ENCODE data around the gene SMR3A.

DNA sequence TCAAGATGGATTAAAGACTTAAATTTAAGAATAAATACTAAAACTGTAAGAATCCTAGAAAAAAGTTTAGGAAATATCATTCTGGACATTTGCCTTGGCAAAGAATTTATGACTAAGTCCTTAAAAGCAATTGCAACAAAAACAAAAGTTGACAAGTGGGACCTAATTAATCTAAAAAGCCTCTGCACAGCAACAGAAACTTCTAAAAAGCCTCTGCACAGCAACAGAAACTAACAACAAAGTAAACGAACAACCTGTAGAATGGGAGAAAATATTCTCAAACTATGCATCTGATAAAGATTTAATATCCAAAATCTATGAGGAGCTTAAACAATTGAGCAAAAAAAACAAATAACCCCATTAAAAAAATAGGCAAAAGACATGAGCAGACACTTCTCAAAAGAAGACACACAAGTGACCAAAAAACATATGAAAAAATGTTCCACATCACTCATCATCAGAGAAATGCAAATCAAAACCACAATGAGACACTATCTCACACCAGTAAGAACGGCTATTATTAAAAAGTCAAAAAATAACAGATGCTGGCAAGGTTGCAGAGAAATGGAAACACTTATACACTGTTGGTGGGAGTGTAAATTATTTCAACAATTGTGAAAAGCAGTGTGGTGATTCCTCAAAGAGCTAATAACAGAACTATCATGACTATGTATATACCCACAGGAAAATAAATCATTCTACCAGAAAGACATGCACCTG, 31.7 kb downstream of the SMR3A start:
- TF ChIP-seq, protein P1, sequence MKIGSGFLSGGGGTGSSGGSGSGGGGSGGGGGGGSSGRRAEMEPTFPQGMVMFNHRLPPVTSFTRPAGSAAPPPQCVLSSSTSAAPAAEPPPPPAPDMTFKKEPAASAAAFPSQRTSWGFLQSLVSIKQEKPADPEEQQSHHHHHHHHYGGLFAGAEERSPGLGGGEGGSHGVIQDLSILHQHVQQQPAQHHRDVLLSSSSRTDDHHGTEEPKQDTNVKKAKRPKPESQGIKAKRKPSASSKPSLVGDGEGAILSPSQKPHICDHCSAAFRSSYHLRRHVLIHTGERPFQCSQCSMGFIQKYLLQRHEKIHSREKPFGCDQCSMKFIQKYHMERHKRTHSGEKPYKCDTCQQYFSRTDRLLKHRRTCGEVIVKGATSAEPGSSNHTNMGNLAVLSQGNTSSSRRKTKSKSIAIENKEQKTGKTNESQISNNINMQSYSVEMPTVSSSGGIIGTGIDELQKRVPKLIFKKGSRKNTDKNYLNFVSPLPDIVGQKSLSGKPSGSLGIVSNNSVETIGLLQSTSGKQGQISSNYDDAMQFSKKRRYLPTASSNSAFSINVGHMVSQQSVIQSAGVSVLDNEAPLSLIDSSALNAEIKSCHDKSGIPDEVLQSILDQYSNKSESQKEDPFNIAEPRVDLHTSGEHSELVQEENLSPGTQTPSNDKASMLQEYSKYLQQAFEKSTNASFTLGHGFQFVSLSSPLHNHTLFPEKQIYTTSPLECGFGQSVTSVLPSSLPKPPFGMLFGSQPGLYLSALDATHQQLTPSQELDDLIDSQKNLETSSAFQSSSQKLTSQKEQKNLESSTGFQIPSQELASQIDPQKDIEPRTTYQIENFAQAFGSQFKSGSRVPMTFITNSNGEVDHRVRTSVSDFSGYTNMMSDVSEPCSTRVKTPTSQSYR (CRISPR knock-in tag; IDR thresholded peaks at IDR 0.05; ENCODE audit: borderline replicate concordance), result no peak
- TF ChIP-seq ETV6 (CRISPR knock-in tag; conservative IDR thresholded peaks at IDR 0.05), result no peak
- TF ChIP-seq RARG (CRISPR knock-in tag; IDR thresholded peaks at IDR 0.05; ENCODE audit: low read depth), result no peak
- no peak for TF ChIP-seq KAT8 (CRISPR knock-in tag; IDR thresholded peaks at IDR 0.05)
- no peak for TF ChIP-seq ATF1 (CRISPR knock-in tag; IDR thresholded peaks at IDR 0.05)
- TF ChIP-seq, protein P2, sequence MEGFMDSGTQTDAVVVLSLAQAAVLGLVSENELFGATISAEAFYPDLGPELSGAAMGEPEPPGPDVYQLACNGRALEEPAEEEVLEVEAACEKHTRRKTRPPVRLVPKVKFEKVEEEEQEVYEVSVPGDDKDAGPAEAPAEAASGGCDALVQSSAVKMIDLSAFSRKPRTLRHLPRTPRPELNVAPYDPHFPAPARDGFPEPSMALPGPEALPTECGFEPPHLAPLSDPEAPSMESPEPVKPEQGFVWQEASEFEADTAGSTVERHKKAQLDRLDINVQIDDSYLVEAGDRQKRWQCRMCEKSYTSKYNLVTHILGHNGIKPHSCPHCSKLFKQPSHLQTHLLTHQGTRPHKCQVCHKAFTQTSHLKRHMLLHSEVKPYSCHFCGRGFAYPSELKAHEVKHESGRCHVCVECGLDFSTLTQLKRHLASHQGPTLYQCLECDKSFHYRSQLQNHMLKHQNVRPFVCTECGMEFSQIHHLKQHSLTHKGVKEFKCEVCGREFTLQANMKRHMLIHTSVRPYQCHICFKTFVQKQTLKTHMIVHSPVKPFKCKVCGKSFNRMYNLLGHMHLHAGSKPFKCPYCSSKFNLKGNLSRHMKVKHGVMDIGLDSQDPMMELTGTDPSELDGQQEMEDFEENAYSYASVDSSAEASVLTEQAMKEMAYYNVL (CRISPR knock-in tag; IDR thresholded peaks at IDR 0.05; ENCODE audit: borderline replicate concordance), result no peak
- no peak for TF ChIP-seq CBFB (CRISPR knock-in tag; IDR thresholded peaks at IDR 0.05)
- TF ChIP-seq ATRX (CRISPR knock-in tag; IDR thresholded peaks at IDR 0.05; ENCODE audit: borderline replicate concordance), result no peak
- TF ChIP-seq CEBPZ (IDR thresholded peaks at IDR 0.05; ENCODE audit: low read length), result no peak
